ENCODE measurements around the gene CBLL1. TPM values are rescaled to one million over a fixed set of nuclear protein-coding genes. Genes with fewer than 3 reads are reported as not detected.

Gene CBLL1
- total RNA-seq, 1 experiment from 2014 or later = 10.7 TPM

GRCh38 chr7:107718456-107719193 lies 25.3 kb upstream of the CBLL1 start:
- TF ChIP-seq CTCF (conservative IDR thresholded peaks at IDR 0.05; ENCODE audit: low read depth, low read length) = no peak
- TF ChIP-seq EZH2phosphoT487 (IDR thresholded peaks at IDR 0.05; ENCODE audit: borderline replicate concordance, low read length) = no peak
- TF ChIP-seq EZH2 (IDR thresholded peaks at IDR 0.05; ENCODE audit: low read length, unreplicated experiment) = no peak
- Histone ChIP-seq H3K27ac (ENCODE audit: low read length) (no peak overlapping the region), H3F3A (ENCODE audit: low read length, unreplicated experiment) (no peaks in the 10 kb centered on the region), H2AFZ (ENCODE audit: low read length) (0 out of 2 replicates have a peak overlapping the region, but pooled peaks have one; percentile 3), H3K9ac (ENCODE audit: low read length) (no peak overlapping the region), H3K36me3 (ENCODE audit: low read depth, low read length) (no peaks in the 10 kb centered on the region), H3K79me2 (ENCODE audit: low read length) (no peaks in the 10 kb centered on the region), H3K4me2 (ENCODE audit: low read length) (0 out of 2 replicates have a peak overlapping the region, but pooled peaks have one; percentile 9), H3K9me2 (replicated peaks; ENCODE audit: low read length) (no peaks in the 10 kb centered on the region), H3K9me3 (ENCODE audit: low read length) (no peaks in the 10 kb centered on the region), H3K4me3 (ENCODE audit: low read length) (no peak overlapping the region), H3K27me3 (ENCODE audit: low read length) (no peaks in the 10 kb centered on the region), H4K20me1 (ENCODE audit: low read length) (no peaks in the 10 kb centered on the region), H3K4me1 (ENCODE audit: insufficient read depth, low read length) (peaks cover 10% of the 10 kb centered on the region)
- ChIA-PET POLR2A (ENCODE audit: unreplicated experiment) (no interaction called here), CTCF (no interaction called here)
- ATAC-seq (peak; percentile 31; the same call in 1 of the 2 replicates), DNase-seq (peak; percentile 52)
- intact Hi-C loops (cut with micrococcal nuclease) = no loop called here
- BruUV-seq (replicated peaks) = no TSS peak

GRCh38 chr7:107721286-107721685 lies 22.7 kb upstream of the CBLL1 start:
- Histone ChIP-seq H3K4me3 (ENCODE audit: low read length) (no peak overlapping the region), H3K4me1 (ENCODE audit: insufficient read depth, low read length) (peaks cover 10% of the 10 kb centered on the region), H3K9me2 (replicated peaks; ENCODE audit: low read length) (no peaks in the 10 kb centered on the region), H3K9ac (ENCODE audit: low read length) (no peak overlapping the region), H3F3A (ENCODE audit: low read length, unreplicated experiment) (no peaks in the 10 kb centered on the region), H3K79me2 (ENCODE audit: low read length) (no peaks in the 10 kb centered on the region), H3K27me3 (ENCODE audit: low read length) (no peaks in the 10 kb centered on the region), H3K4me2 (ENCODE audit: low read length) (no peak overlapping the region), H3K27ac (ENCODE audit: low read length) (no peak overlapping the region), H3K36me3 (ENCODE audit: low read depth, low read length) (no peaks in the 10 kb centered on the region), H3K9me3 (ENCODE audit: low read length) (no peaks in the 10 kb centered on the region), H2AFZ (ENCODE audit: low read length) (no peak overlapping the region), H4K20me1 (ENCODE audit: low read length) (no peaks in the 10 kb centered on the region)
- intact Hi-C loops (cut with micrococcal nuclease) = no loop called here
- no TSS peak for BruUV-seq (replicated peaks)
- ATAC-seq (no peak), DNase-seq (no peak)
- TF ChIP-seq EZH2phosphoT487 (IDR thresholded peaks at IDR 0.05; ENCODE audit: borderline replicate concordance, low read length) (no peak), CTCF (conservative IDR thresholded peaks at IDR 0.05; ENCODE audit: low read depth, low read length) (no peak), EZH2 (IDR thresholded peaks at IDR 0.05; ENCODE audit: low read length, unreplicated experiment) (no peak)
- ChIA-PET CTCF (no interaction called here), POLR2A (ENCODE audit: unreplicated experiment) (no interaction called here)

GRCh38 chr7:107723255-107723654 lies 20.7 kb upstream of the CBLL1 start:
- no peak for ATAC-seq
- H2AFZ ChIP-seq (ENCODE audit: low read length) = no peak overlapping the region
- no peak for DNase-seq
- H3K27ac ChIP-seq (ENCODE audit: low read length) = no peak overlapping the region
- H3K9me3 ChIP-seq (ENCODE audit: low read length) = no peaks in the 10 kb centered on the region
- no peaks in the 10 kb centered on the region for H4K20me1 ChIP-seq (ENCODE audit: low read length)
- H3K9ac ChIP-seq (ENCODE audit: low read length) = no peak overlapping the region
- POLR2A ChIA-PET (ENCODE audit: unreplicated experiment) = interaction anchor here (0.9 kb wide), 1 partner anchor 260 kb away, joined by 9 read pairs; no protein-coding TSS in a partner anchor
- TF ChIP-seq EZH2phosphoT487 (IDR thresholded peaks at IDR 0.05; ENCODE audit: borderline replicate concordance, low read length) = no peak
- no peak for TF ChIP-seq EZH2 (IDR thresholded peaks at IDR 0.05; ENCODE audit: low read length, unreplicated experiment)
- no peak for TF ChIP-seq CTCF (conservative IDR thresholded peaks at IDR 0.05; ENCODE audit: low read depth, low read length)
- no peak overlapping the region for H3K4me2 ChIP-seq (ENCODE audit: low read length)
- H3K9me2 ChIP-seq (replicated peaks; ENCODE audit: low read length) = no peaks in the 10 kb centered on the region
- no TSS peak for BruUV-seq (replicated peaks)
- CTCF ChIA-PET = interaction anchor here (1.1 kb wide), 1 partner anchor 261 kb away, joined by 3 read pairs; no protein-coding TSS in a partner anchor
- no peaks in the 10 kb centered on the region for H3K79me2 ChIP-seq (ENCODE audit: low read length)
- H3K36me3 ChIP-seq (ENCODE audit: low read depth, low read length) = no peaks in the 10 kb centered on the region
- H3K4me1 ChIP-seq (ENCODE audit: insufficient read depth, low read length) = peaks cover 5% of the 10 kb centered on the region
- H3F3A ChIP-seq (ENCODE audit: low read length, unreplicated experiment) = no peaks in the 10 kb centered on the region
- no peaks in the 10 kb centered on the region for H3K27me3 ChIP-seq (ENCODE audit: low read length)
- H3K4me3 ChIP-seq (ENCODE audit: low read length) = no peak overlapping the region
- intact Hi-C loops (cut with micrococcal nuclease) = no loop called here
